Measurements from ENCODE around the gene C22orf15. TPM values are rescaled to one million over a fixed set of nuclear protein-coding genes. Genes with fewer than 3 reads are reported as not detected.

Gene C22orf15
- total and polyA plus RNA-seq, 5 donors from 2014 or later, result 0.76 to 1.6 (median 0.88) TPM

DNA sequence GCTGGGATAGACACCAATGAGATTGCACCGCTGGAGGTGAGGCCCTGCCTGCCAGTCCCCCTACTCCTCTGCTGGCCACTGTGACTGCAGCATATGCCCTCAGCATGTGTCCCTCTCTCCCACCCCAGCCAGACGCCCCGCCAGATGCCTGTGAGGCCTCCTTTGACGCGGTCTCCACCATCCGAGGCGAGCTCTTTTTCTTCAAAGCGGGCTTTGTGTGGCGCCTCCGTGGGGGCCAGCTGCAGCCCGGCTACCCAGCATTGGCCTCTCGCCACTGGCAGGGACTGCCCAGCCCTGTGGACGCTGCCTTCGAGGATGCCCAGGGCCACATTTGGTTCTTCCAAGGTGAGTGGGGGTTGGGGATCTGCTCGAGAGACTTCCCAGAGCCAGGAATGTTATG, 18.3 kb downstream of the C22orf15 start:
- no peak overlapping the region for H3K27ac ChIP-seq (ENCODE audit: insufficient read depth, low read length, poor library complexity, severe bottlenecking)
- H3K4me3 ChIP-seq (ENCODE audit: low read depth, low read length), result no peak overlapping the region
- Mint-ChIP-seq H3K36me3 (no peaks in the 10 kb centered on the region), H3K27me3 (peaks cover 4% of the 10 kb centered on the region), H3K4me3 (no peak overlapping the region), H3K4me1 (peaks cover 0 to 3% (median 2%) of the 10 kb centered on the region in 4 donors), H3K9me3 (no peaks in the 10 kb centered on the region), H3K27ac (no peak overlapping the region)
- H3K4me1 ChIP-seq (ENCODE audit: control insufficient read depth, insufficient read depth, low read length, poor library complexity, severe bottlenecking), result no peaks in the 10 kb centered on the region
- no peak for ATAC-seq (ENCODE audit: low read depth in 2 of 2)
- DNase-seq, result no peak
- H3K27me3 ChIP-seq (ENCODE audit: control insufficient read depth, insufficient read depth, low read length), result no peaks in the 10 kb centered on the region
- H3K36me3 ChIP-seq (ENCODE audit: control insufficient read depth, insufficient read depth, low read length), result no peaks in the 10 kb centered on the region
- no peaks in the 10 kb centered on the region for H3K9me3 ChIP-seq (ENCODE audit: control insufficient read depth in 2 of 2, low read length in 2 of 2)

DNA sequence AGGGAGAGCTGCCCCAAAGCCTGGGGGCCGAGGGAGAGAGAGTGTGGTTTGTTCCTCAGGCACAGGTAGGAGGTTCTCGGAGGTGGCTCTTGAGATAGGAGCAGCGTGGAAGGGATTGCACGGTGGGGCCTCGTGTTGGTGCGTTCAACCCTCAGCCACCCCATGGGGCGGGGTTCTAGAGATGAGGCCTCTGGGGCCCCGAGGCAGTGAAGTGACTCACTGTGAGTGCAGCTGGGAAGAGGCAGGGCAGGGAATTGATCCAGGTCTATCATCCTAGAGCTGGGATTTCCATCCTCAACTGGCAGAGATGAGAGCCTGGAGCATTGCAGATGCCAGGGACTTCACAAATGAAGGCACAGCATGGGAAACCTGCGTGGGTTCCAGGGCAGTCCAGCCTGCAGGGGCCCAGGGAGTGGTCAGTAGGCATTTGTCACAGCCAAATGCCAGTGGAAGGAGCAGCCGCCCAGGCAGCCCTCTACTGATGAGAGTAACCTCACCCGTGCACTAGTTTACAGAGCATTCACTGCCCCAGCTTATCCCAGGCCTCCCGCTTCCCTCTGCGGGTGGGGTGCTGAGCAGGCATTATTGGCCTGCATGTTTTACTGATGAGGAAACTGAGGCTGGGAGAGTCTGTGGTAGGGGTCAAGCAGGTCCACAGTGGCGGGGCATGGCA, 18.9 kb downstream of the C22orf15 start:
- no peak overlapping the region for H3K4me3 Mint-ChIP-seq
- H3K9me3 Mint-ChIP-seq, result no peaks in the 10 kb centered on the region
- H3K27ac Mint-ChIP-seq, result no peak overlapping the region
- ATAC-seq (ENCODE audit: low read depth in 2 of 2), result no peak
- no peaks in the 10 kb centered on the region for H3K27me3 ChIP-seq (ENCODE audit: control insufficient read depth, insufficient read depth, low read length)
- no peak overlapping the region for H3K27ac ChIP-seq (ENCODE audit: insufficient read depth, low read length, poor library complexity, severe bottlenecking)
- H3K36me3 Mint-ChIP-seq, result no peaks in the 10 kb centered on the region
- peaks cover 0 to 9% (median 7%) of the 10 kb centered on the region in 4 donors for H3K4me1 Mint-ChIP-seq
- H3K4me1 ChIP-seq (ENCODE audit: control insufficient read depth, insufficient read depth, low read length, poor library complexity, severe bottlenecking), result peaks cover 6% of the 10 kb centered on the region
- no peak for DNase-seq
- no peak overlapping the region for H3K4me3 ChIP-seq (ENCODE audit: low read depth, low read length)
- H3K36me3 ChIP-seq (ENCODE audit: control insufficient read depth, insufficient read depth, low read length), result no peaks in the 10 kb centered on the region
- peaks cover 4% of the 10 kb centered on the region for H3K27me3 Mint-ChIP-seq
- no peaks in the 10 kb centered on the region for H3K9me3 ChIP-seq (ENCODE audit: control insufficient read depth in 2 of 2, low read length in 2 of 2)

DNA sequence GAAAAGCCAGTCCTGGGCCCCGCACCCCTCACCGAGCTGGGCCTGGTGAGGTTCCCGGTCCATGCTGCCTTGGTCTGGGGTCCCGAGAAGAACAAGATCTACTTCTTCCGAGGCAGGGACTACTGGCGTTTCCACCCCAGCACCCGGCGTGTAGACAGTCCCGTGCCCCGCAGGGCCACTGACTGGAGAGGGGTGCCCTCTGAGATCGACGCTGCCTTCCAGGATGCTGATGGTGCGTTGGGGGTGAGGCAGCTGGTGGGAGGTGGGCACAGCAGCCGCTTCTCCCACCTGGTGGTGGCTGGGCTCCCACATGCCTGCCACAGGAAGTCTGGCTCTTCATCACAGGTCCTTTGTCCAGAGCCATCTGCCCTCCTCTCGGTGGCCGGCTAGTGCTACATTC, 19.5 kb downstream of the C22orf15 start:
- Mint-ChIP-seq H3K9me3 (no peaks in the 10 kb centered on the region), H3K27me3 (peaks cover 4% of the 10 kb centered on the region), H3K4me3 (no peak overlapping the region), H3K27ac (no peak overlapping the region), H3K36me3 (no peaks in the 10 kb centered on the region), H3K4me1 (peaks cover 0 to 10% (median 8%) of the 10 kb centered on the region in 4 donors)
- ATAC-seq (ENCODE audit: low read depth in 2 of 2) (no peak), DNase-seq (no peak)
- H3K4me1 ChIP-seq (ENCODE audit: control insufficient read depth, insufficient read depth, low read length, poor library complexity, severe bottlenecking), result peaks cover 6% of the 10 kb centered on the region
- H3K27ac ChIP-seq (ENCODE audit: insufficient read depth, low read length, poor library complexity, severe bottlenecking), result no peak overlapping the region
- no peaks in the 10 kb centered on the region for H3K27me3 ChIP-seq (ENCODE audit: control insufficient read depth, insufficient read depth, low read length)
- no peaks in the 10 kb centered on the region for H3K36me3 ChIP-seq (ENCODE audit: control insufficient read depth, insufficient read depth, low read length)
- no peak overlapping the region for H3K4me3 ChIP-seq (ENCODE audit: low read depth, low read length)
- H3K9me3 ChIP-seq (ENCODE audit: control insufficient read depth in 2 of 2, low read length in 2 of 2), result no peaks in the 10 kb centered on the region

DNA sequence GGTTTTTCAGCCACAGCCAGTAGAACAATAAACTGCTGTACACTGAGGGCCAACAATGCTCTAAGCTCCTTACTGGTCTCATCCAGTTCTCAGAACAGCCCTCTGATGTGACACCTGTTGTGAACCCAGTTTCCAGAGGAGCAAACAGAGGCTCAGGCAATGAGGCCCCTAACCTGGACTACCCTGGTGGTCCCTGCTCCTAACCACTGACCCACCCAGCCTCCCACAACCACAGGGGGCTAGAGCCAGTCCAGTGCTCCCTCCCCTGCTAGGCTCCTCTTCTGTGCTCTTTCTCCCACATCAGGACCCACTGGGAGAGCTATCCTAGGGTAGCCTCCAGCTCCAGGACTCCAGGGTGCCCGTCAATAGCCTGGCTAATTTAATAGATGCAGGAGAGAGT, 19.9 kb downstream of the C22orf15 start:
- Histone ChIP-seq H3K4me3 (ENCODE audit: low read depth, low read length) (no peak overlapping the region), H3K27ac (ENCODE audit: insufficient read depth, low read length, poor library complexity, severe bottlenecking) (no peak overlapping the region), H3K4me1 (ENCODE audit: control insufficient read depth, insufficient read depth, low read length, poor library complexity, severe bottlenecking) (peaks cover 9% of the 10 kb centered on the region), H3K36me3 (ENCODE audit: control insufficient read depth, insufficient read depth, low read length) (no peaks in the 10 kb centered on the region), H3K27me3 (ENCODE audit: control insufficient read depth, insufficient read depth, low read length) (no peaks in the 10 kb centered on the region), H3K9me3 (ENCODE audit: control insufficient read depth in 2 of 2, low read length in 2 of 2) (no peaks in the 10 kb centered on the region)
- H3K4me1 Mint-ChIP-seq, result peaks cover 3 to 13% (median 11%) of the 10 kb centered on the region in 4 donors
- no peaks in the 10 kb centered on the region for H3K9me3 Mint-ChIP-seq
- H3K4me3 Mint-ChIP-seq, result peak overlapping the region in 1 of 4 donors; percentile 27
- no peak overlapping the region for H3K27ac Mint-ChIP-seq
- H3K27me3 Mint-ChIP-seq, result peaks cover 4% of the 10 kb centered on the region
- no peak for DNase-seq
- no peak for ATAC-seq (ENCODE audit: low read depth in 2 of 2)
- no peaks in the 10 kb centered on the region for H3K36me3 Mint-ChIP-seq

DNA sequence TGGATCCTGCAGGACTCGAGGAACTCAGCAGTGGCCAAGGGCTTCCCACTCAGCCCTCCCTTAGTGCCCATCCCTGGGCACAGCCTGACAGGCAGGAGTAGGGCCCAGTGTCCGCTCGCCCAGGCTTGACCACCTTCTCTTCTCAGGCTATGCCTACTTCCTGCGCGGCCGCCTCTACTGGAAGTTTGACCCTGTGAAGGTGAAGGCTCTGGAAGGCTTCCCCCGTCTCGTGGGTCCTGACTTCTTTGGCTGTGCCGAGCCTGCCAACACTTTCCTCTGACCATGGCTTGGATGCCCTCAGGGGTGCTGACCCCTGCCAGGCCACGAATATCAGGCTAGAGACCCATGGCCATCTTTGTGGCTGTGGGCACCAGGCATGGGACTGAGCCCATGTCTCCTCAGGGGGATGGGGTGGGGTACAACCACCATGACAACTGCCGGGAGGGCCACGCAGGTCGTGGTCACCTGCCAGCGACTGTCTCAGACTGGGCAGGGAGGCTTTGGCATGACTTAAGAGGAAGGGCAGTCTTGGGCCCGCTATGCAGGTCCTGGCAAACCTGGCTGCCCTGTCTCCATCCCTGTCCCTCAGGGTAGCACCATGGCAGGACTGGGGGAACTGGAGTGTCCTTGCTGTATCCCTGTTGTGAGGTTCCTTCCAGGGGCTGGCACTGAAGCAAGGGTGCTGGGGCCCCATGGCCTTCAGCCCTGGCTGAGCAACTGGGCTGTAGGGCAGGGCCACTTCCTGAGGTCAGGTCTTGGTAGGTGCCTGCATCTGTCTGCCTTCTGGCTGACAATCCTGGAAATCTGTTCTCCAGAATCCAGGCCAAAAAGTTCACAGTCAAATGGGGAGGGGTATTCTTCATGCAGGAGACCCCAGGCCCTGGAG, 20.7 kb downstream of the C22orf15 start:
- Histone ChIP-seq H3K36me3 (ENCODE audit: control insufficient read depth, insufficient read depth, low read length) (no peaks in the 10 kb centered on the region), H3K9me3 (ENCODE audit: control insufficient read depth in 2 of 2, low read length in 2 of 2) (no peaks in the 10 kb centered on the region), H3K27ac (ENCODE audit: insufficient read depth, low read length, poor library complexity, severe bottlenecking) (no peak overlapping the region), H3K4me1 (ENCODE audit: control insufficient read depth, insufficient read depth, low read length, poor library complexity, severe bottlenecking) (peaks cover 17% of the 10 kb centered on the region), H3K27me3 (ENCODE audit: control insufficient read depth, insufficient read depth, low read length) (no peaks in the 10 kb centered on the region), H3K4me3 (ENCODE audit: low read depth, low read length) (no peak overlapping the region)
- no peaks in the 10 kb centered on the region for H3K9me3 Mint-ChIP-seq
- peak overlapping the region in 1 of 4 donors; percentile 47 for H3K4me3 Mint-ChIP-seq
- no peak overlapping the region for H3K27ac Mint-ChIP-seq
- no peak for ATAC-seq (ENCODE audit: low read depth in 2 of 2)
- peaks cover 4 to 21% (median 17%) of the 10 kb centered on the region in 4 donors for H3K4me1 Mint-ChIP-seq
- DNase-seq, result no peak
- H3K36me3 Mint-ChIP-seq, result no peaks in the 10 kb centered on the region
- peaks cover 4% of the 10 kb centered on the region for H3K27me3 Mint-ChIP-seq

DNA sequence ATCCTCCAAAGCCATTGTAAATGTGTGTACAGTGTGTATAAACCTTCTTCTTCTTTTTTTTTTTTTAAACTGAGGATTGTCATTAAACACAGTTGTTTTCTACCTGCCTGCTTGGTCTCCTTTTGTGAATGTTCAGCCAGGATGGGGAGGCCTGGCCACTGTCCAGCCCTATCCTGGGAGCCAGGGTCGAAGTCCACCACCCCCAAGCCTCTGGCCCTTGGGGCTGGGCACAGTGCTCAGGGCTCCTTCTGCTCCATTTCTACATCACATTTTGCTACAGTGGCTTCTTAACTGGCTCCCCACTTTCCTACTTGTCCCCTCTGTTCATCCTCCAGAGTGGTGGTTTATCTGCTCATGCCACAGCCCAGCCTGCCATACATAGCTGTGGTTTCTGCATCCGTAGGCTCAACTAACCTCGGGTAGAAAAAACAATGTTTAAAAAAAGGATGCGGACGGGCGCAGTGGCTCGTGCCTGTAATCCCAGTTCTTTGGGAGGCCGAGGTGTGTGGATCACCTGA, 21.5 kb downstream of the C22orf15 start:
- no peaks in the 10 kb centered on the region for H3K9me3 ChIP-seq (ENCODE audit: control insufficient read depth in 2 of 2, low read length in 2 of 2)
- Mint-ChIP-seq H3K27ac (peak overlapping the region; percentile 8 to 69 (median 20)), H3K36me3 (peaks cover 1% of the 10 kb centered on the region), H3K4me1 (peaks cover 7 to 27% (median 20%) of the 10 kb centered on the region in 4 donors), H3K9me3 (no peaks in the 10 kb centered on the region), H3K27me3 (peaks cover 4% of the 10 kb centered on the region), H3K4me3 (peak overlapping the region in 1 of 4 donors; percentile 58)
- DNase-seq (no peak), ATAC-seq (ENCODE audit: low read depth in 2 of 2) (no peak)
- no peaks in the 10 kb centered on the region for H3K27me3 ChIP-seq (ENCODE audit: control insufficient read depth, insufficient read depth, low read length)
- no peaks in the 10 kb centered on the region for H3K36me3 ChIP-seq (ENCODE audit: control insufficient read depth, insufficient read depth, low read length)
- peaks cover 20% of the 10 kb centered on the region for H3K4me1 ChIP-seq (ENCODE audit: control insufficient read depth, insufficient read depth, low read length, poor library complexity, severe bottlenecking)
- H3K4me3 ChIP-seq (ENCODE audit: low read depth, low read length), result no peak overlapping the region
- H3K27ac ChIP-seq (ENCODE audit: insufficient read depth, low read length, poor library complexity, severe bottlenecking), result no peak overlapping the region

DNA sequence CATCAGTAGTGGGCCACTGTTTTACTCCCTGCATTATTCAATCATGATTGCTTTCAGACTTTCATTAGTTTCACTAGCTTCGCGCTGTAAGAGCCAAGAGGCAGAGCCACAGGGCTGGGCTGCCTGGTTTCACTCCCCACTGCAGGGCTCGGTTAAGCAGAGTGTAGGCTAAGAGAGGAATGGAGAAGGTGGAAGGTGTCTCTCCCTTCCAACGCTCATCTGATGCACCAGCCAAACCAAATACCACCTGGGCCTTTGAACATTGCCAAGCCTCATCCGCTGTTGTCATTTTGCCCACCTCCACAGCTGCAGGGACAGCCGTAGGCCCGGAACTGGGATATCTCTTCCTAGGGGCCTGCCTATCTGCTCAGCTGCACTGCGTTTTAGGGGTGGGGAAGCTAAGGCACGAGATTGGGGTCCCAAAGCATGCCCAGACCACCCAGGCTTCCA, 23.5 kb downstream of the C22orf15 start:
- H3K4me1 Mint-ChIP-seq, result peaks cover 14 to 40% (median 28%) of the 10 kb centered on the region in 4 donors
- H3K9me3 Mint-ChIP-seq, result no peaks in the 10 kb centered on the region
- Histone ChIP-seq H3K4me3 (ENCODE audit: low read depth, low read length) (peak overlapping the region; percentile 84), H3K36me3 (ENCODE audit: control insufficient read depth, insufficient read depth, low read length) (peaks cover under 1% of the 10 kb centered on the region), H3K4me1 (ENCODE audit: control insufficient read depth, insufficient read depth, low read length, poor library complexity, severe bottlenecking) (peaks cover 20% of the 10 kb centered on the region), H3K27ac (ENCODE audit: insufficient read depth, low read length, poor library complexity, severe bottlenecking) (peak overlapping the region; percentile 99), H3K9me3 (ENCODE audit: control insufficient read depth in 2 of 2, low read length in 2 of 2) (no peaks in the 10 kb centered on the region), H3K27me3 (ENCODE audit: control insufficient read depth, insufficient read depth, low read length) (no peaks in the 10 kb centered on the region)
- H3K36me3 Mint-ChIP-seq, result peaks cover 7% of the 10 kb centered on the region
- H3K4me3 Mint-ChIP-seq, result peak overlapping the region; percentile 91 to 95 (median 92)
- peak in 1 of 3 donors; percentile 55 for DNase-seq
- no peaks in the 10 kb centered on the region for H3K27me3 Mint-ChIP-seq
- peak overlapping the region; percentile 94 to 95 (median 94) for H3K27ac Mint-ChIP-seq
- no peak for ATAC-seq (ENCODE audit: low read depth in 2 of 2)

All from CD4-positive, CD25-positive, alpha-beta regulatory T cell (primary cell).